T-helper 2 cell treated with Interferon-gamma antibody and Interleukin-4, amounts not matched to agents 100 ng/mL and 5 ng/mL, for 36 hours (primary cell): ENCODE data around the gene CMTM6. TPM values are rescaled to one million over a fixed set of nuclear protein-coding genes. Genes with fewer than 3 reads are reported as not detected.
"Not testable (repeated sequence)": the region's sequence is repeated elsewhere in the genome, so short reads cannot be mapped to it uniquely, and the experiment has no call there.

ENCODE experiments used
- intact Hi-C: fragments of 100-400 bp; cut with micrococcal nuclease; formaldehyde crosslinking; loops from one replicate; pipeline ENCODE4 v1.15.1; 2023
- total RNA-seq: library from RNA; stranded (reverse); gene quantifications from 2 replicates; pipeline ENCODE4 v1.2.3, GENCODE V29; 2022

Gene CMTM6
- total RNA-seq, 1 donor from 2014 or later = 55.5 TPM

GRCh38 chr3:32467333-32468070 lies 35.1 kb downstream of the CMTM6 start:
- intact Hi-C loops = loop anchor here (1.0 to 2.0 kb wide), 6 partner anchors 7 to 291 kb away; no protein-coding TSS in a partner anchor

GRCh38 chr3:32466808-32467207 lies 35.8 kb downstream of the CMTM6 start:
- intact Hi-C loops = not testable (repeated sequence)

GRCh38 chr3:32464726-32465125 lies 37.9 kb downstream of the CMTM6 start:
- intact Hi-C loops = not testable (repeated sequence)

- intact Hi-C loops = not testable (repeated sequence)
Measured at GRCh38 chr3:32463415-32463814, 39.2 kb downstream of the CMTM6 start.

GRCh38 chr3:32462191-32462986 lies 40.3 kb downstream of the CMTM6 start:
- intact Hi-C loops = not testable (repeated sequence)

- intact Hi-C loops = loop anchor here (1.0 to 2.0 kb wide), 3 partner anchors 7 to 60 kb away; partner anchors contain the start of gene CMTM6
Measured at GRCh38 chr3:32460817-32461496, 41.7 kb downstream of the CMTM6 start.

GRCh38 chr3:32460031-32460749 lies 42.5 kb downstream of the CMTM6 start:
- intact Hi-C loops = loop anchor here (1.0 to 2.0 kb wide), 3 partner anchors 8 to 59 kb away; partner anchors contain the start of gene CMTM6

GRCh38 chr3:32459450-32459849 lies 43.2 kb downstream of the CMTM6 start:
- intact Hi-C loops = no loop called here

GRCh38 chr3:32457971-32458471 lies 44.6 kb downstream of the CMTM6 start:
- intact Hi-C loops = loop anchor here (1.0 kb wide), 2 partner anchors 25 to 44 kb away; no protein-coding TSS in a partner anchor

- intact Hi-C loops = no loop called here
Measured at GRCh38 chr3:32456429-32457130, 46.1 kb downstream of the CMTM6 start.

GRCh38 chr3:32455609-32456428 lies 46.8 kb downstream of the CMTM6 start:
- intact Hi-C loops = no loop called here

GRCh38 chr3:32454731-32455608 lies 47.7 kb downstream of the CMTM6 start:
- intact Hi-C loops = no loop called here

- intact Hi-C loops = no loop called here
Measured at GRCh38 chr3:32454111-32454510, 48.5 kb downstream of the CMTM6 start.

GRCh38 chr3:32453346-32453745 lies 49.3 kb downstream of the CMTM6 start:
- intact Hi-C loops = no loop called here

GRCh38 chr3:32452009-32452408 lies 50.6 kb downstream of the CMTM6 start:
- intact Hi-C loops = no loop called here

- intact Hi-C loops = no loop called here
Measured at GRCh38 chr3:32450992-32451659, 51.5 kb downstream of the CMTM6 start.

- intact Hi-C loops = no loop called here
Measured at GRCh38 chr3:32450426-32450825, 52.2 kb downstream of the CMTM6 start.

- intact Hi-C loops = no loop called here
Measured at GRCh38 chr3:32449691-32450090, 53.0 kb downstream of the CMTM6 start.
